GM23338 (cell line): Measurements from ENCODE around the gene ASTN1. TPM values are rescaled to one million over a fixed set of nuclear protein-coding genes. Genes with fewer than 3 reads are reported as not detected.

ENCODE experiments used
- ATAC-seq: fragments of 200-7000 bp; cut with Tn5 transposase; 3 replicates; pipeline ENCODE4 v1.9.1; 2020
- DNase-seq: peaks from one replicate; pipeline ENCODE4 v3.0.0-alpha.2; 2015; ENCODE audit warnings: low spot score
- H2AFZ ChIP-seq: fragments of 200-600 bp; sonication (generic); 2 replicates; pipeline ENCODE4 v1.8.0; 2016; ENCODE audit warnings: antibody characterized with exemption, mild to moderate bottlenecking, moderate library complexity
- H3F3A ChIP-seq: fragments of 200-600 bp; sonication (generic); replicated peaks from 2 replicates; pipeline ENCODE4 v1.8.0; 2017; ENCODE audit warnings: antibody characterized with exemption, mixed run types, low read depth
- H3K27ac ChIP-seq: fragments of 200-600 bp; sonication (generic); 2 replicates; pipeline ENCODE4 v1.6.1; 2016; ENCODE audit warnings: low read depth
- H3K27me3 ChIP-seq: fragments of 200-600 bp; sonication (generic); 2 replicates; pipeline ENCODE4 v1.8.0; 2016; ENCODE audit warnings: mild to moderate bottlenecking, mixed run types, moderate library complexity; ENCODE audit not compliant: insufficient read depth
- H3K36me3 ChIP-seq: fragments of 200-600 bp; sonication (generic); 2 replicates; pipeline ENCODE4 v1.8.0; 2016; ENCODE audit warnings: mild to moderate bottlenecking; ENCODE audit not compliant: insufficient read depth
- H3K4me1 ChIP-seq: fragments of 200-600 bp; sonication (generic); 2 replicates; pipeline ENCODE4 v1.8.0; 2016; ENCODE audit warnings: mild to moderate bottlenecking, moderate library complexity; ENCODE audit not compliant: insufficient read depth
- H3K4me2 ChIP-seq: fragments of 200-600 bp; sonication (generic); 2 replicates; pipeline ENCODE4 v1.7.1; 2017; ENCODE audit warnings: mixed run types
- H3K4me3 ChIP-seq: fragments of 200-600 bp; sonication (generic); 2 replicates; pipeline ENCODE4 v1.6.1; 2016; ENCODE audit warnings: mixed run types
- H3K79me2 ChIP-seq: fragments of 200-600 bp; sonication (generic); replicated peaks from 2 replicates; pipeline ENCODE4 v1.8.0; 2017; ENCODE audit warnings: mild to moderate bottlenecking; ENCODE audit not compliant: insufficient read depth
- H3K9me2 ChIP-seq: fragments of 200-600 bp; sonication (generic); 2 replicates; pipeline ENCODE4 v1.8.0; 2017; ENCODE audit not compliant: insufficient read depth
- H4K20me1 ChIP-seq: fragments of 200-600 bp; sonication (generic); replicated peaks from 2 replicates; pipeline ENCODE4 v1.8.0; 2017; ENCODE audit warnings: mild to moderate bottlenecking; ENCODE audit not compliant: insufficient read depth
- H3K27ac Mint-ChIP-seq: 2 replicates; pipeline ENCODE4 v1.8.0; 2020; ENCODE audit warnings: inconsistent platforms, mild to moderate bottlenecking, moderate library complexity, mixed read lengths
- H3K27me3 Mint-ChIP-seq: 3 replicates; pipeline ENCODE4 v1.8.0; 2022; ENCODE audit warnings: low read depth, mild to moderate bottlenecking, moderate library complexity, mixed read lengths, inconsistent platforms; ENCODE audit not compliant: insufficient read depth, poor library complexity
- H3K36me3 Mint-ChIP-seq: 3 replicates; pipeline ENCODE4 v1.8.0; 2021; ENCODE audit warnings: low read depth, mild to moderate bottlenecking, inconsistent platforms, moderate library complexity, mixed read lengths
- H3K4me1 Mint-ChIP-seq: 3 replicates; pipeline ENCODE4 v1.8.0; 2020; ENCODE audit warnings: mild to moderate bottlenecking, inconsistent platforms, mixed read lengths
- H3K4me3 Mint-ChIP-seq: 3 replicates; pipeline ENCODE4 v1.8.0; 2021; ENCODE audit warnings: moderate library complexity, mild to moderate bottlenecking, inconsistent platforms, mixed read lengths
- H3K9me3 Mint-ChIP-seq: 3 replicates; pipeline ENCODE4 v1.8.0; 2020; ENCODE audit warnings: moderate library complexity, mild to moderate bottlenecking, inconsistent platforms, mixed read lengths
- CTCF ChIP-seq, 2 experiments: fragments of 200-600 bp in 1 of 2; sonication (generic) in 1 of 2; conservative IDR thresholded peaks; 2 replicates each; pipeline versions ENCODE4 v1.5.1 to v1.6.1; 2016 to 2017; ENCODE audit warnings: antibody characterized with exemption in 2 of 2, low read depth in 2 of 2, mild to moderate bottlenecking in 2 of 2, moderate library complexity in 1 of 2
- REST ChIP-seq: IDR thresholded peaks from one replicate; pipeline ENCODE4 v1.6.1; 2018; ENCODE audit warnings: antibody characterized with exemption; ENCODE audit not compliant: unreplicated experiment
- STAT1 ChIP-seq: IDR thresholded peaks from one replicate; pipeline ENCODE4 v1.6.1; 2016; ENCODE audit warnings: antibody characterized with exemption; ENCODE audit not compliant: unreplicated experiment
- ZNF462 ChIP-seq: fragments of 250-450 bp; sonication (Bioruptor Pico); IDR thresholded peaks from 2 replicates; pipeline ENCODE4 v1.5.0; 2020; ENCODE audit warnings: mild to moderate bottlenecking, moderate library complexity
- polyA plus RNA-seq: library from polyadenylated mRNA; unstranded; fragments of >200 nt; fragmentation: Nextera tagmentation; extraction: Ambion mirVana; gene quantifications from 2 replicates; pipeline ENCODE4 v1.2.1, GENCODE V29; 2016
- total RNA-seq: library from RNA; depleted of rRNA; stranded (reverse); fragments of >200 nt; shearing (Covaris generic); gene quantifications from 2 replicates; pipeline ENCODE4 v1.2.3, GENCODE V29; 2014

ASTN1 gene
- total and polyA plus RNA-seq, 2 experiments from 2014 or later: 2.0 to 5.2 TPM

GRCh38 chr1:177126267-177126666 lies 38.2 kb downstream of the ASTN1 start (continued):
- TF ChIP-seq REST: no peak
- TF ChIP-seq STAT1: no peak
- no peak for TF ChIP-seq CTCF (conservative IDR thresholded peaks at IDR 0.05; ENCODE audit: low read depth in 2 of 2)

- H3K27me3 ChIP-seq: no peaks in the 10 kb centered on the region
- H3K79me2 ChIP-seq: no peaks in the 10 kb centered on the region
- no peaks in the 10 kb centered on the region for H3F3A ChIP-seq
- H3K27ac ChIP-seq: no peak overlapping the region
- ATAC-seq: no peak
- H3K4me3 Mint-ChIP-seq: no peak overlapping the region
- H3K4me2 ChIP-seq: no peak overlapping the region
- no peaks in the 10 kb centered on the region for H3K36me3 Mint-ChIP-seq
- H3K4me1 ChIP-seq: no peaks in the 10 kb centered on the region
- no peaks in the 10 kb centered on the region; the same call in 1 of the 2 replicates for H3K36me3 ChIP-seq
- no peaks in the 10 kb centered on the region for H3K9me3 Mint-ChIP-seq
- no peak for DNase-seq
- no peaks in the 10 kb centered on the region for H3K27me3 Mint-ChIP-seq
- TF ChIP-seq ZNF462 (CRISPR knock-in tag): no peak
- H3K4me1 Mint-ChIP-seq: peaks cover 7% of the 10 kb centered on the region
- 0 out of 2 replicates have a peak, but pooled peaks cover 2% of the 10 kb centered on the region for H3K9me2 ChIP-seq
- H3K4me3 ChIP-seq: no peak overlapping the region
- no peaks in the 10 kb centered on the region; the same call in 1 of the 2 replicates for H4K20me1 ChIP-seq
- H3K27ac Mint-ChIP-seq: no peak overlapping the region
- H2AFZ ChIP-seq: no peak overlapping the region
Observed at GRCh38 chr1:177124577-177125278, 39.8 kb downstream of the ASTN1 start.
